GM10266 (cell line): Measurements from ENCODE around the gene PPP1R12B.
A peak's percentile ranks its signal among the peaks of the same experiment; 100 is the strongest.
"Not testable (repeated sequence)": the region's sequence is repeated elsewhere in the genome, so short reads cannot be mapped to it uniquely, and the experiment has no call there.

Experiments
- DNase-seq: peaks from one replicate; pipeline ENCODE4 v3.0.0; 2012; ENCODE audit errors: extremely low spot score
- CTCF ChIP-seq: IDR thresholded peaks from 2 replicates; pipeline ENCODE4 v1.5.1; 2012; ENCODE audit warnings: mild to moderate bottlenecking, low read depth; ENCODE audit not compliant: control insufficient read depth, insufficient read depth; ENCODE audit errors: missing control alignments

PPP1R12B gene

GRCh38 chr1:202614363-202615207 lies 266.1 kb downstream of the PPP1R12B start:
- peak; percentile 10 for TF ChIP-seq CTCF
- not testable (repeated sequence) for DNase-seq

GRCh38 chr1:202615208-202615500 lies 266.7 kb downstream of the PPP1R12B start:
- DNase-seq: not testable (repeated sequence)

GRCh38 chr1:202615501-202616354 lies 267.2 kb downstream of the PPP1R12B start:
- DNase-seq: peak; percentile 70
- no peak for TF ChIP-seq CTCF

GRCh38 chr1:202616355-202616915 lies 267.9 kb downstream of the PPP1R12B start:
- DNase-seq: no peak
- no peak for TF ChIP-seq CTCF

DNA sequence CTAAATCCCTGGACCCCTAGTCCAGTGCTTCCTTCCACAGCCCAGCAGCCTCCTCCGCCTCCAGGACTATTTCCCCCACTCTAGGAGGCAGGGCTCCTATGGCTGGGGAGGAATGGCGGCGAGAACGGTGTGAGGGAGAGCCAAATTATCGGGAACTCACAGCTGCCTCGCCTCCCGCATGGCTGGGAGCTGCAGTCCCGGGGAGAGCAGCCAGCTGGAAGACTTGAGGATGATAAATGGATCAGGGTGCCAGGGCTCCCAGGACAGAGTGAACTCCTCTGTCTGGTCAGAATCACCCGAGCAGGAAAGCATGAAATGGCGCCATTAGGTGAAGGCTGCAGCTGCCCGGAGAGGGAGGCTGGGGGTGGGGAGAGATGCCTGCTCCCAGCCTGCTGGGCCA lies 270.5 kb downstream of the PPP1R12B start:
- DNase-seq: not testable (repeated sequence)

DNA sequence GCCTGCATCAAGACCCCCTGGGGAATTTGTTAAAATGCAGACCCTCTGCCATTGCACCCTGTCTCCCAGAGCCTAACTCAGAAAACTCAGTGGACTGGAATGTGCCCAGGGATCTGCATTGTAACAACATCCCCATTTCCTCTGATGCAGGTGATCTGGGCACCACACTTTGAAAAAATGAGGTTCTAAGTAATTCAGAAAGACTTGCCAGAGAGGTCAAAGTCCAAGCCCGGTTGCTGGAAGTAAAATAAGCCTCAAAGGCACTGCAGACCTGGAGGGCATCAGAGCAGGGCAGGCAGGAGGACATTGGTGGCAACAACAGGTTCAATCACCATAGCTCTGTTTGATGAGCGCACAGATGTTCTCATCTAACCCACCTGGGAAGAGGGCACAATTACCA lies 271.0 kb downstream of the PPP1R12B start:
- TF ChIP-seq CTCF: no peak
- no peak for DNase-seq

DNA sequence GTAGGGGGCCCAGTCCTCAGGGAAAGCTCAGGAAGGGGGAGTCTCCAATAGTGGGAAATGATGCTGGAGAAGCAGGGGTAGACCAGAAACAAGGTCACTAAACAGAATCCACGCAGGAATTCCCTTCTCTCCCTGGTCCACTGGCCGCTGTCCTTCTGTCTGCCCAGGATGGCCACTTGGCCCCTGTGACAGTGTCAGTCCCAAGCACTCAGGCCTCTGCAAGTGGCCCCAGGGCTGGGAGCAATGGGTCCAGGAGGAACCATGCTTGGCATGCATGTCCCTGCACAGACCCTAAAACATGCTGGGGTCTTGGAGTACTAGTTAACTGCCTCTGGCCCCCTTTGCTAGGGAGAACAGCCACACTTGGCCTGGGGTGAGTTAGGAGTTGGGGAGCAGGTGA lies 271.5 kb downstream of the PPP1R12B start:
- DNase-seq: not testable (repeated sequence)

- no peak for DNase-seq
- no peak for TF ChIP-seq CTCF
Observed at GRCh38 chr1:202621446-202621845, 272.9 kb downstream of the PPP1R12B start.
